ENCODE measurements around the gene PTPRF.
A peak's percentile ranks its signal among the peaks of the same experiment; 100 is the strongest.

PTPRF gene

DNA sequence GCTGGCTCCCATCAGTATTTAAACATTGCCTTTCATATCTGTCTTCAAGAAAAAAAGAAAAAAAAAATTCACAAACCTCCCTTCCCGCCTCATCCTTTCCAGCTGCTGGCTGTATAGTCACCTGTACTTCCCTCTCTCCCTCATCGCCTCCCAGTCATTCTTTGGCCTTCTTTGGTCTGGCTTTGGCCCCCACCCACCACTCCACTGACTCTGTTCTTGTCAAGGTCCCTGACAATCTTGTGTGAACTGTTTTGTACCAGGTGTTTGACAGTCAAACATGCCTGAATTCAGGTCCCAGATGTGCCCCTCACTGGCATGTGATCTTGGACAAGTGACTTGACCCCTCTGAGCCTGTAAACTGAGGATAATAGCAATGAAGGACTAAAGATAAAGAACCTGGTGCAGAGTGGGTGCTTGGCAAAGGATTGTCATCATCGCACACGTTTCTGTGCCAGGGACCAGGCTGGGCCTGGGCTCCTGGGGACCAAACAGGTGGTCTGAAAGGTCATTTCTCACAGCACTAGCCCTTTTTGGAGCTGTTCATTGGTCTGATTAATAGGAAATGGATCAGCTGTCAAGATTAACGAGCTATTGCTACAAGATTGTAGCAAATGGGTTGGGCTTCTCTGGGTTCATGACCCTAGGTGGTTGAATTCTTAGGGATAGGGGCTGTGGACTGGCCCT is 21.5 kb downstream of the PTPRF start:
- Histone ChIP-seq H3K27me3 (replicated peaks) (no peaks in the 10 kb centered on the region), H3K36me3 (replicated peaks) (peaks cover 13% of the 10 kb centered on the region), H3K27ac (no peak overlapping the region), H3K4me3 (ENCODE audit: low read depth, low read length) (no peak overlapping the region)
- TF ChIP-seq, protein P1, sequence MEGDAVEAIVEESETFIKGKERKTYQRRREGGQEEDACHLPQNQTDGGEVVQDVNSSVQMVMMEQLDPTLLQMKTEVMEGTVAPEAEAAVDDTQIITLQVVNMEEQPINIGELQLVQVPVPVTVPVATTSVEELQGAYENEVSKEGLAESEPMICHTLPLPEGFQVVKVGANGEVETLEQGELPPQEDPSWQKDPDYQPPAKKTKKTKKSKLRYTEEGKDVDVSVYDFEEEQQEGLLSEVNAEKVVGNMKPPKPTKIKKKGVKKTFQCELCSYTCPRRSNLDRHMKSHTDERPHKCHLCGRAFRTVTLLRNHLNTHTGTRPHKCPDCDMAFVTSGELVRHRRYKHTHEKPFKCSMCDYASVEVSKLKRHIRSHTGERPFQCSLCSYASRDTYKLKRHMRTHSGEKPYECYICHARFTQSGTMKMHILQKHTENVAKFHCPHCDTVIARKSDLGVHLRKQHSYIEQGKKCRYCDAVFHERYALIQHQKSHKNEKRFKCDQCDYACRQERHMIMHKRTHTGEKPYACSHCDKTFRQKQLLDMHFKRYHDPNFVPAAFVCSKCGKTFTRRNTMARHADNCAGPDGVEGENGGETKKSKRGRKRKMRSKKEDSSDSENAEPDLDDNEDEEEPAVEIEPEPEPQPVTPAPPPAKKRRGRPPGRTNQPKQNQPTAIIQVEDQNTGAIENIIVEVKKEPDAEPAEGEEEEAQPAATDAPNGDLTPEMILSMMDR (IDR thresholded peaks at IDR 0.05; ENCODE audit: low read depth, low read length, missing control alignments): no peak
- DNase-seq: no peak
- in situ Hi-C loops (cut with HindIII; ENCODE audit: low pct_ligation_motif_present, low sequenced_read_pairs): no loop called here

DNA sequence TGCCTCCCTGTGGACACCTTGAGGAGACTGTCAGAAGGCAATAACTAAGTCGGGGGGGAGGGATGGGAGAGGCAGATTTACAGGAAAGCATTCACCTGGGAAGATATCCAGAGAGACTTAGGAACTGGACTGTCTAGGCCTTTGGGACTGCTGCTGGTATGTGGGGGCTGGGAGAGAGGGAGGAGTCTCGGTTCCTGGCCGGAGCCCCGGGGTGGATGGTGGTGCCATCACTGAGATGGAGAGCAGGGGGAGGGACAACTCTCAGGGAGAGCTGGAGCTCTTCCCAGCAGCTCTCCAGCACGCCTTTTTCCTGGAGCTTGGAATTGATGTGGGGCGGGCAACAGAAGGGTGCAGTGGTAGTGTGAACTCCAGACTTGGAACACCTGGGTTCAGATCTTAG is 22.1 kb downstream of the PTPRF start:
- DNase-seq: no peak
- in situ Hi-C loops (cut with HindIII; ENCODE audit: low pct_ligation_motif_present, low sequenced_read_pairs): no loop called here
- Histone ChIP-seq H3K27me3 (replicated peaks) (no peaks in the 10 kb centered on the region), H3K36me3 (replicated peaks) (peaks cover 13% of the 10 kb centered on the region), H3K4me3 (ENCODE audit: low read depth, low read length) (no peak overlapping the region), H3K27ac (no peak overlapping the region)
- TF ChIP-seq, protein P1 (IDR thresholded peaks at IDR 0.05; ENCODE audit: low read depth, low read length, missing control alignments): no peak

DNA sequence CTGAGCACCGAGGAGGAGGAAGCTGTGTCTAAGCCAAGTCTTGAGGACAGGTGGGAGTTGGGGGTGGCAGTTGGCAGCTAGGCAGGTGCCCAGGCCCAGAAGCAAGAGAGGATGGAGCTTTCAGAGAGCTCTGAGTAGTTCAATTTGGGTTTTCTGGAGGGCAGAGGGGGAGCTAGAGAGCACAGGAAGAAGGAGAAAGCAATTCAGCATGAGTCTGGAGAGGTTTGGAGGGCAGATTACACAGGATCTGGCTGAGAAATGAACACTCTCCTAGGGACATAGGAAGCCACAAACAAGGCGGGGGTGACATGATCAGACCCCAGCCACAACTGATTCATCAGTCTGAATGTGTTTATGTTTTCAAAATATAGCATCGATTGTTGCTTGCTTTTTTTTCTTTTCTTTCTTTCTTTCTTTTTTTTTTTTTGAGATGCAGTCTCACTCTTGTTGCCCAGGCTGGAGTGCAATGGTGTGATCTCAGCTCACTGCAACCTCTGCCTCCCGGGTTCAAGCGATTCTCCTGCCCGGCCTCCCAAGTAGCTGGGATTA is 23.8 kb downstream of the PTPRF start:
- in situ Hi-C loops (cut with HindIII; ENCODE audit: low pct_ligation_motif_present, low sequenced_read_pairs): no loop called here
- H3K4me3 ChIP-seq (ENCODE audit: low read depth, low read length): no peak overlapping the region
- H3K36me3 ChIP-seq (replicated peaks): peaks cover 13% of the 10 kb centered on the region
- H3K27ac ChIP-seq: no peak overlapping the region
- DNase-seq: peak; percentile 50
- H3K27me3 ChIP-seq (replicated peaks): no peaks in the 10 kb centered on the region
- TF ChIP-seq, protein P1 (IDR thresholded peaks at IDR 0.05; ENCODE audit: low read depth, low read length, missing control alignments): peak; percentile 85

DNA sequence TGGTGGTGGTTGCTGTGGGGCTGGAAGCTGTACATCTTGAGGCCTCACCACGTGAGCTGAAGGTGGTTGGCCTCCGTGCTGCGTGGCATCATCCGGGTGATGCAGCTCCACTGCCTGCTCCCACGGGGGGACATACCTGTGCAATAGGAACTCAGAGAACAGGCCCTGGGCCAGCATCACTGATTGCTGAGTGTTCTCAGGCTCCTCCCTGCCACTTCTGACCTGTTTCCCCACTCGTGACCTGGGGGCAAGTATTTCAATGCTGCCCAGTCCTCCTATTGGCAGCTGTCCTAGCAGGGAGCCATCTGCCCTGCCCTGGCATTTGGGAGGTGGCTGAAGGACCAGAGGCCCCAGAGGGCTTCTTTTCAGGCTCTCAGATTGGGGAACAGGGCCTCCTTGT is 26.1 kb downstream of the PTPRF start:
- Histone ChIP-seq H3K36me3 (replicated peaks) (peaks cover 13% of the 10 kb centered on the region), H3K27me3 (replicated peaks) (no peaks in the 10 kb centered on the region), H3K27ac (no peak overlapping the region), H3K4me3 (ENCODE audit: low read depth, low read length) (no peak overlapping the region)
- TF ChIP-seq, protein P1 (IDR thresholded peaks at IDR 0.05; ENCODE audit: low read depth, low read length, missing control alignments): no peak
- DNase-seq: no peak
- in situ Hi-C loops (cut with HindIII; ENCODE audit: low pct_ligation_motif_present, low sequenced_read_pairs): no loop called here

DNA sequence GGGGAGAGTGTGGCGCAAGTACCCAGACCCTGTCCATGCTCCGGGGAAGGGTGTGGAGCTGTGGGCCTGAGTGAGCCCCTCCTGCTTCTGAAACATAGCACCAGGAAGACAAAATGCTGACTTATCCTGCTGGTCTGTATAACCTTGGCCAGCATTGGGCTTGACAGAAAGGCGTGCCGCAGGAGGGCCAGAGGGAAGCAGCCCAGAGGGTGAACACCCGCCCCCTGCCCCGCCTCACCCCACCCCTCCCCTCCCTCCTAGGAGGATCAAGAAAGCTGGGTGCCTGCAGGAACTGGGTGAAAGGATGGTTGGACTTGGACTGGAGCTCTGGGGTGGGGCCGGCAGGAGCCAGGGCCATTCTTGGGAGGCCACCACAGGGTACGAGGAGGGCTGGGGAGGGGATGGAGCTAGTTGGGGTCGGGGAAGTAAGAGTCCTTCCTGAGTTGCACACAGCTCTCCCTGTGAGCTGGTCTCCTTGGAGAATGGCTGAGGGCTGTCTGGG is 27.1 kb downstream of the PTPRF start:
- H3K4me3 ChIP-seq (ENCODE audit: low read depth, low read length): no peak overlapping the region
- DNase-seq: no peak
- in situ Hi-C loops (cut with HindIII; ENCODE audit: low pct_ligation_motif_present, low sequenced_read_pairs): no loop called here
- peaks cover 13% of the 10 kb centered on the region for H3K36me3 ChIP-seq (replicated peaks)
- H3K27me3 ChIP-seq (replicated peaks): no peaks in the 10 kb centered on the region
- no peak overlapping the region for H3K27ac ChIP-seq
- TF ChIP-seq, protein P1 (IDR thresholded peaks at IDR 0.05; ENCODE audit: low read depth, low read length, missing control alignments): no peak

All from brain microvascular endothelial cell (primary cell).